HepG2 (cell line): ENCODE measurements around the gene MYL12B. TPM values are rescaled to one million over a fixed set of nuclear protein-coding genes. Genes with fewer than 3 reads are reported as not detected.
A peak's percentile ranks its signal among the peaks of the same experiment; 100 is the strongest.

ENCODE experiments used
- AKNA ChIP-seq: sonication (generic); formaldehyde crosslinking; IDR thresholded peaks from 2 replicates; pipeline ENCODE4 v1.4.0; 2020; ENCODE audit warnings: missing genetic modification reagents, borderline replicate concordance
- BCL3 ChIP-seq: sonication (generic); formaldehyde crosslinking; IDR thresholded peaks from 2 replicates; pipeline ENCODE4 v1.5.1; 2020; ENCODE audit warnings: mild to moderate bottlenecking, missing genetic modification reagents, moderate library complexity
- BHLHE40 ChIP-seq: IDR thresholded peaks from 2 replicates; pipeline ENCODE4 v1.6.1; 2011; ENCODE audit warnings: low read length, improper control_type of control experiment
- GABPA ChIP-seq, 2 experiments: IDR thresholded peaks; 2 replicates each; pipeline ENCODE4 v1.6.1; 2011 to 2016; ENCODE audit warnings: low read depth in 2 of 2, low read length in 1 of 2, missing biosample characterization in 1 of 2, missing genetic modification characterization in 1 of 2
- GTF3A ChIP-seq: sonication (generic); formaldehyde crosslinking; conservative IDR thresholded peaks from 2 replicates; pipeline ENCODE4 v1.4.0; 2020; ENCODE audit warnings: mild to moderate bottlenecking, missing genetic modification reagents
- NR3C1 ChIP-seq: sonication (generic); formaldehyde crosslinking; IDR thresholded peaks from 2 replicates; pipeline ENCODE4 v1.4.0; 2020; ENCODE audit warnings: missing genetic modification reagents
- POLR2G ChIP-seq: fragments of 200-400 bp; formaldehyde crosslinking; IDR thresholded peaks from 2 replicates; pipeline ENCODE4 v1.6.1; 2018; ENCODE audit warnings: mild to moderate bottlenecking, low read depth, low read length, moderate library complexity
- SIN3A ChIP-seq: IDR thresholded peaks from 2 replicates; pipeline ENCODE4 v1.6.1; 2011; ENCODE audit warnings: low read depth, mild to moderate bottlenecking, control low read depth, low read length, borderline replicate concordance
- SIX4 ChIP-seq: sonication (generic); formaldehyde crosslinking; IDR thresholded peaks from 2 replicates; pipeline ENCODE4 v1.4.0; 2020; ENCODE audit warnings: missing genetic modification reagents
- SP140L ChIP-seq: sonication (generic); formaldehyde crosslinking; IDR thresholded peaks from 2 replicates; pipeline ENCODE4 v1.4.0; 2020; ENCODE audit warnings: missing genetic modification reagents, borderline replicate concordance
- STAT5B ChIP-seq: sonication (generic); formaldehyde crosslinking; IDR thresholded peaks from 2 replicates; pipeline ENCODE4 v1.4.0; 2020; ENCODE audit warnings: missing genetic modification reagents
- ZNF331 ChIP-seq: sonication (generic); formaldehyde crosslinking; IDR thresholded peaks from 2 replicates; pipeline ENCODE4 v1.4.0; 2020; ENCODE audit warnings: missing genetic modification reagents
- ZNF34 ChIP-seq: sonication (generic); formaldehyde crosslinking; IDR thresholded peaks from 2 replicates; pipeline ENCODE4 v1.4.0; 2020; ENCODE audit warnings: mild to moderate bottlenecking, missing genetic modification reagents, borderline replicate concordance
- ZNF432 ChIP-seq: sonication (generic); formaldehyde crosslinking; IDR thresholded peaks from 2 replicates; pipeline ENCODE4 v1.5.0; 2020; ENCODE audit warnings: missing genetic modification reagents, mild to moderate bottlenecking, borderline replicate concordance
- ZNF777 ChIP-seq: sonication (generic); formaldehyde crosslinking; IDR thresholded peaks from 2 replicates; pipeline ENCODE4 v1.4.0; 2020; ENCODE audit warnings: missing genetic modification reagents
- ZNF883 ChIP-seq: sonication (generic); formaldehyde crosslinking; IDR thresholded peaks from 2 replicates; pipeline ENCODE4 v1.5.1; 2020; ENCODE audit warnings: mild to moderate bottlenecking, missing genetic modification reagents; ENCODE audit errors: not compliant biosample characterization
- polyA plus RNA-seq, 8 experiments: library from polyadenylated mRNA; depleted of rRNA in 3 of 8; stranded (reverse) in 7 of 8; unstranded in 1 of 8; fragments of >200 nt; fragmentation: Illumina TruSeq in 4 of 8; extraction: Trizol in 4 of 8; gene quantifications; 2 replicates each; pipeline versions ENCODE4 v1.2.1 to v1.2.3, GENCODE V29; 2011 to 2016; ENCODE audit warnings: low read depth in 4 of 8, missing spikeins in 1 of 8, mixed read lengths in 1 of 8; ENCODE audit not compliant: insufficient read depth in 1 of 8
- total RNA-seq, 5 experiments: library from RNA; depleted of rRNA; stranded (reverse); fragments of >200 nt; fragmentation: Illumina TruSeq; extraction: Trizol; gene quantifications; 2 replicates each; pipeline ENCODE4 v1.2.3, GENCODE V29; 2016; ENCODE audit warnings: low read depth in 1 of 5
- TF ChIP-seq, protein P1 (sequence below): sonication (generic); formaldehyde crosslinking; IDR thresholded peaks from 2 replicates; pipeline ENCODE4 v1.5.0; 2020; ENCODE audit warnings: mild to moderate bottlenecking, missing genetic modification reagents, moderate library complexity
- TF ChIP-seq, protein P2 (sequence below): sonication (generic); formaldehyde crosslinking; conservative IDR thresholded peaks from 2 replicates; pipeline ENCODE4 v1.4.0; 2020; ENCODE audit warnings: missing genetic modification reagents

The MYL12B gene
- total and polyA plus RNA-seq, 2 of the 13 experiments (the other 11 are each of a cell fraction or from before 2014, with no cell fraction given): 265 to 340 TPM

DNA sequence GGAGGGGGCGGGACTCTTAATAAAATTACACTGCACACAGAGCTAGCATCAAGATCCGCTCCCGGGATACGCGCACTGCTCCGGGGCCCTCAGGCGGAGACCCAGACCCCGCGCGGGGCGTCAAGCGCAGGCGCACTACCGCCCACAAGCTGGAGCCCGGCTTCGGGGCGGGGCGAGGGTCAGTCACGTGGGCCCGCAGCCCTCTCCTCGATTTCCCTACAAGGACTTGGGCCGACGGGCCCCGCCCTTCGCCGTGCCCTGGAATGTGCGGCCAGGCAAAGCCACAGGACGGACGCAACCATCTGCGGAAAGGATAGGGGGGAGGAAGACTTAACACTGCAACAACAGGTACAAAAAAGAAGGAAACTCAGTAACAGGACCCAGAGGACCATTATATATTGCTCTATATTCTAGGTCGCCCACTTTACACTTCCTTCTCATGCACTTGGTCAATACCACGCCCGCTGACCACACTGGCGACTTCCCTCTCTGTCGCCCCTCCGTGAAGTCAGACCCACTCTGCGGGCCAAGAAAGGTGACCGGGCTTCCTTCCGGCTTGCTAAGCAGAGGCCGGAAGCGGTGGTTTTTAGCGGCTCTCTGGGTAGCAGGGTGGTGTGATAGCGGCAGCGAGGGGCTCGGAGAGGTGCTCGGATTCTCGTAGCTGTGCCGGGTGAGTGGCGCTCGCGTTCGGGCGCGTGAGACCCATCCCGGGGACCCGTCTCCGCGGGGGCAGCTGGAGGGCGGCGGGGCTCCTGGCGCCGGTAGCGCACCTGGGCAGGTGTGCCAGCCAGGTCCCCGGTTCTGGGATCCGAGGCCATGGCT lies 14.5 kb upstream of the MYL12B start, which contains the start of gene MYL12A (continued):
- no peak for TF ChIP-seq AKNA
- TF ChIP-seq BHLHE40: peak; percentile 95
- TF ChIP-seq POLR2G: peak; percentile 91
- TF ChIP-seq, protein P1, sequence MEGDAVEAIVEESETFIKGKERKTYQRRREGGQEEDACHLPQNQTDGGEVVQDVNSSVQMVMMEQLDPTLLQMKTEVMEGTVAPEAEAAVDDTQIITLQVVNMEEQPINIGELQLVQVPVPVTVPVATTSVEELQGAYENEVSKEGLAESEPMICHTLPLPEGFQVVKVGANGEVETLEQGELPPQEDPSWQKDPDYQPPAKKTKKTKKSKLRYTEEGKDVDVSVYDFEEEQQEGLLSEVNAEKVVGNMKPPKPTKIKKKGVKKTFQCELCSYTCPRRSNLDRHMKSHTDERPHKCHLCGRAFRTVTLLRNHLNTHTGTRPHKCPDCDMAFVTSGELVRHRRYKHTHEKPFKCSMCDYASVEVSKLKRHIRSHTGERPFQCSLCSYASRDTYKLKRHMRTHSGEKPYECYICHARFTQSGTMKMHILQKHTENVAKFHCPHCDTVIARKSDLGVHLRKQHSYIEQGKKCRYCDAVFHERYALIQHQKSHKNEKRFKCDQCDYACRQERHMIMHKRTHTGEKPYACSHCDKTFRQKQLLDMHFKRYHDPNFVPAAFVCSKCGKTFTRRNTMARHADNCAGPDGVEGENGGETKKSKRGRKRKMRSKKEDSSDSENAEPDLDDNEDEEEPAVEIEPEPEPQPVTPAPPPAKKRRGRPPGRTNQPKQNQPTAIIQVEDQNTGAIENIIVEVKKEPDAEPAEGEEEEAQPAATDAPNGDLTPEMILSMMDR (CRISPR knock-in tag): peak; percentile 10; the same call in 1 of the 2 replicates
- no peak for TF ChIP-seq SP140L
- TF ChIP-seq, protein P2, sequence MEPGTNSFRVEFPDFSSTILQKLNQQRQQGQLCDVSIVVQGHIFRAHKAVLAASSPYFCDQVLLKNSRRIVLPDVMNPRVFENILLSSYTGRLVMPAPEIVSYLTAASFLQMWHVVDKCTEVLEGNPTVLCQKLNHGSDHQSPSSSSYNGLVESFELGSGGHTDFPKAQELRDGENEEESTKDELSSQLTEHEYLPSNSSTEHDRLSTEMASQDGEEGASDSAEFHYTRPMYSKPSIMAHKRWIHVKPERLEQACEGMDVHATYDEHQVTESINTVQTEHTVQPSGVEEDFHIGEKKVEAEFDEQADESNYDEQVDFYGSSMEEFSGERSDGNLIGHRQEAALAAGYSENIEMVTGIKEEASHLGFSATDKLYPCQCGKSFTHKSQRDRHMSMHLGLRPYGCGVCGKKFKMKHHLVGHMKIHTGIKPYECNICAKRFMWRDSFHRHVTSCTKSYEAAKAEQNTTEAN (CRISPR knock-in tag): 0 out of 2 replicates have a peak, but pooled peaks have one; percentile 14
- TF ChIP-seq GABPA (IDR thresholded peaks at IDR 0.05; ENCODE audit: low read depth, low read length): peak; percentile 74
- peak; percentile 93 for TF ChIP-seq GABPA (CRISPR knock-in tag; IDR thresholded peaks at IDR 0.05; ENCODE audit: low read depth)
- peak; percentile 66; the same call in 1 of the 2 replicates for TF ChIP-seq SIX4 (CRISPR knock-in tag)
- no peak for TF ChIP-seq ZNF432 (CRISPR knock-in tag)
- TF ChIP-seq ZNF883 (CRISPR knock-in tag): no peak
- TF ChIP-seq BCL3: no peak; the same call in 1 of the 2 replicates
- peak; percentile 14; the same call in 1 of the 2 replicates for TF ChIP-seq ZNF777 (CRISPR knock-in tag)
- TF ChIP-seq NR3C1 (CRISPR knock-in tag): no peak
- TF ChIP-seq ZNF331: peak; percentile 72
- TF ChIP-seq ZNF34: no peak
- TF ChIP-seq GTF3A (CRISPR knock-in tag): no peak
- no peak for TF ChIP-seq STAT5B (CRISPR knock-in tag)
- peak; percentile 72 for TF ChIP-seq SIN3A
